Mucosa of descending colon (tissue), 3 donors: ENCODE results near the gene FAM171A1. TPM values are rescaled to one million over a fixed set of nuclear protein-coding genes. Genes with fewer than 3 reads are reported as not detected.
A peak's percentile ranks its signal among the peaks of the same experiment; 100 is the strongest.

ENCODE experiments used
- ATAC-seq: fragments of 200-7000 bp; cut with Tn5 transposase; one replicate; pipeline ENCODE4 v1.9.1; 2020; ENCODE audit warnings: mild to moderate bottlenecking, moderate library complexity
- DNase-seq, 3 donors: peaks; one replicate each; pipeline ENCODE4 v3.0.0-alpha.2; 2020
- H3K36me3 ChIP-seq: fragments of 200-600 bp; one replicate; pipeline ENCODE4 v1.8.0; 2021; ENCODE audit warnings: low read depth, mild to moderate bottlenecking
- H3K4me1 ChIP-seq: fragments of 200-600 bp; one replicate; pipeline ENCODE4 v1.8.0; 2021; ENCODE audit warnings: low read depth, mild to moderate bottlenecking
- H3K4me3 ChIP-seq: fragments of 200-600 bp; one replicate; pipeline ENCODE4 v1.8.0; 2021; ENCODE audit warnings: mild to moderate bottlenecking
- H3K9me3 ChIP-seq: fragments of 200-600 bp; one replicate; pipeline ENCODE4 v1.8.0; 2021; ENCODE audit warnings: mild to moderate bottlenecking
- intact Hi-C, 2 donors: fragments of 100-400 bp; cut with DNase I in 1 of 2; cut with micrococcal nuclease in 1 of 2; formaldehyde crosslinking; loops; one replicate each; pipeline versions ENCODE4 v1.11.0 to v1.11.1; 2022; cut with DNase I, micrococcal nuclease
- total RNA-seq, 3 donors: library from RNA; stranded (reverse); fragmentation: NEBNext Ultra II Directional in 2 of 3; extraction: Animal tissue kit (Norgen Biotek cat#: 25700) in 2 of 3; gene quantifications; one replicate each; pipeline versions ENCODE4 v1.2.1 to v1.2.4, GENCODE V29; 2021 to 2023
- TF ChIP-seq, protein P1 (sequence below): fragments of 200-600 bp; IDR thresholded peaks from one replicate; pipeline ENCODE4 v1.8.0; 2022; ENCODE audit warnings: antibody characterized with exemption, mild to moderate bottlenecking
- donor health status: DM: no; HTN: no; CAD: no; lungs with moderate emphysema.
- donor health status: DM: no; HTN: no; CAD: no.
- donor health status: DM: no; HTN: yes; CAD: no.

Gene FAM171A1
- total RNA-seq, 3 donors from 2014 or later: 33.7 to 60.7 (median 50.4) TPM

DNA sequence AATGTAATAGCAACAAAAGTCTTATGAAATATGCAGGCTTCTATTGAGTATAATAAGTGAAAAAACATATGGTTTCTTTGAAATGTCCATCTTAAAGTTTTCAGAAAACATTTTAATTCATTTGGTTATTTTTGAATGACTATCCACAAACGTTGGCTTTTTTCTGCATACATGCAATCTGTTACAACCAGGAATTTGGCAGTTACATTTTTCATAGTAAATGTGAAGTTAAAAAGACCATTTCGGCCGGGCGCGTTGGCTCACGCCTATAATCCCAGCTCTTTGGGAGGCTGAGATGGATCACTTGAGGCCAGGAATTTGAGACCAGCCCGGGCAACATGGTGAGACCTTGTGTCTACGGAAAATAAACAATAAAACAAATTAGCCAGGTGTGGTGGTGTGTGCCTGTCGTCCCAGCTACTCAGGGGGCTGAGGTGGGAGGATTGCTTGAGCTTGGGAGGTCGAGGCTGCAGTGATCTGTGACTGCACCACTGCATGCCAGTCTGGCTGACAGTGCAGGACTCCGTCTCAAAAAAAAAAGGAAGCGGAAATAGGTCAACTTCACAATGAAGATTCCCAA is 128.7 kb downstream of the FAM171A1 start:
- TF ChIP-seq, protein P1, sequence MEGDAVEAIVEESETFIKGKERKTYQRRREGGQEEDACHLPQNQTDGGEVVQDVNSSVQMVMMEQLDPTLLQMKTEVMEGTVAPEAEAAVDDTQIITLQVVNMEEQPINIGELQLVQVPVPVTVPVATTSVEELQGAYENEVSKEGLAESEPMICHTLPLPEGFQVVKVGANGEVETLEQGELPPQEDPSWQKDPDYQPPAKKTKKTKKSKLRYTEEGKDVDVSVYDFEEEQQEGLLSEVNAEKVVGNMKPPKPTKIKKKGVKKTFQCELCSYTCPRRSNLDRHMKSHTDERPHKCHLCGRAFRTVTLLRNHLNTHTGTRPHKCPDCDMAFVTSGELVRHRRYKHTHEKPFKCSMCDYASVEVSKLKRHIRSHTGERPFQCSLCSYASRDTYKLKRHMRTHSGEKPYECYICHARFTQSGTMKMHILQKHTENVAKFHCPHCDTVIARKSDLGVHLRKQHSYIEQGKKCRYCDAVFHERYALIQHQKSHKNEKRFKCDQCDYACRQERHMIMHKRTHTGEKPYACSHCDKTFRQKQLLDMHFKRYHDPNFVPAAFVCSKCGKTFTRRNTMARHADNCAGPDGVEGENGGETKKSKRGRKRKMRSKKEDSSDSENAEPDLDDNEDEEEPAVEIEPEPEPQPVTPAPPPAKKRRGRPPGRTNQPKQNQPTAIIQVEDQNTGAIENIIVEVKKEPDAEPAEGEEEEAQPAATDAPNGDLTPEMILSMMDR: no peak
- H3K4me1 ChIP-seq: no peaks in the 10 kb centered on the region
- intact Hi-C loops: no loop called here
- no peaks in the 10 kb centered on the region for H3K36me3 ChIP-seq
- H3K4me3 ChIP-seq: no peak overlapping the region
- ATAC-seq: no peak
- no peaks in the 10 kb centered on the region for H3K9me3 ChIP-seq
- DNase-seq: no peak

DNA sequence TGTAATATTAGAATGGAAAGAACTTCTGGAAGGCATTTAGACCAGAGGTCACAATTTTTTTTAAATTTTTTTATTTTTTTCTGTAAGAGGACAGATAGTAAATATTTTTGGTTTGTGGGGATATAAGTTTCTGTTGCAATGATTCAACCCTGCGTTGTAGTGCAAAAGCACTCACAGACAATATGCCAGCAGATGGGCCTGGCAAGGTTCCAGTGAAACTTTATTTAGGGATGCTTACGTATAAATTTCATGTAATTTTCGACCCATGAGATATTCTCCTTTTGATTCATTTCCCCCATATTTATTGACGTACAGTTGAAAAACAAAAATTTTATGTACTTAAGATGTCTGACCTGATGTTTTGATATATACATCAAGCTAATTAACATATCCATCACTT is 129.8 kb downstream of the FAM171A1 start:
- ATAC-seq: no peak
- no peaks in the 10 kb centered on the region for H3K36me3 ChIP-seq
- H3K9me3 ChIP-seq: no peaks in the 10 kb centered on the region
- no peak for DNase-seq
- H3K4me3 ChIP-seq: no peak overlapping the region
- H3K4me1 ChIP-seq: no peaks in the 10 kb centered on the region
- intact Hi-C loops: no loop called here
- TF ChIP-seq, protein P1: no peak

DNA sequence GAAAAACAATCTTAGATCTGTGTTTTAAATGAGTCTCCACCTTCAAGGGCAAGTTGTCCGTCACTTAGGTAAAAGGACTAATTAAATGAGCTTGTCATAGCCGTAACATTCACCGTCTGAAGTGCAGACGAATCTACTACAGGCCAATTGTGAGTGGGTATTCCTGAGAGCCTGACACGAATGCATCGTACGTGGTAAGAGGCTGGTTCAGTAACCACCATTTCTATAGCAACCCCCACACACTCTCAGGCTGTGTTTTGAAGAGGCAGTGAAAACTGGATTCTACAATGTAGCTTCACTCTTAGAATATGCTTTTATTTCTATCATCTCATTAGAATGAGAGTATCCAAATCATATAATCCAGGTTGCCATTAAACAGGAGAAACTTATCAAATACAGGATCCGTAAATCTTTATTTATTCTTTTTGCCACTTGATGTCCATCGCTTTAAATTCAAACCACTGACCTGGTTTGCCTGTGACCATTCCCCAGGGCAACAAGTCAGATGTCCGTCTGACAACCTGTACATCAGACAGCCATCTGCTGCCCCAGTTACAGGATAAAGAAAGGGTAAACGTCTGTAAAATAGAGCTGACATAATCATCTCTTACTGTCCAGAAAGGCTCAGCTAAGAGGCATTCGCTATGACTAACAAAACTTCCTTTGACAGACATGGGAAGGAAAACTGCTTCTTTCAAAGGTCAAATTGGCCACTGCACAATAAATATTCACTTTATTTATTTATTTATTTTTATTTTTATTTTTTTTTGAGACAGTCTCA is 132.3 kb downstream of the FAM171A1 start:
- TF ChIP-seq, protein P1: no peak
- intact Hi-C loops: no loop called here

DNA sequence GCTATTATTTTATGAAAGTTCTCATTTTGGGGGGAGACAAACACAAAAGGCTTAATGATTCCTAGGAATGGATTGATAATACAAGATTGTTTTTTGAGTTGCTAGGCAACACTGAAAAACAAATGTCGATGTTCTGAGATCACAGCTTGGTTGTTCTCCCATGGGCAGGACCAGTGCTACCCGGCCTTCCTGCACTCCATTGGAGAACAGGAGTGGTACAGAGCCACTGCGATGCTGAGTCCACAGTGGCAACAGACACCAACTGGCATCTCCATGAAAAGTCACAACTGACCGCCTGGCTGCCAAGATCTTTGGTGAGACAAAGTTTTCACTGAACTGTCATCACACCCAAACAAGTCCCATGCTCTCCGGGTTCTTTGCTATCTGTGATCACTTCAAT is 133.7 kb downstream of the FAM171A1 start:
- TF ChIP-seq, protein P1: no peak
- DNase-seq: no peak
- no peak overlapping the region for H3K4me3 ChIP-seq
- intact Hi-C loops: no loop called here
- peak; percentile 71 for ATAC-seq
- no peaks in the 10 kb centered on the region for H3K4me1 ChIP-seq
- H3K36me3 ChIP-seq: no peaks in the 10 kb centered on the region
- no peaks in the 10 kb centered on the region for H3K9me3 ChIP-seq

More for the DNA sequence above, 132.3 kb downstream of the FAM171A1 start:
- Histone ChIP-seq H3K36me3 (no peaks in the 10 kb centered on the region), H3K4me3 (no peak overlapping the region), H3K9me3 (no peaks in the 10 kb centered on the region), H3K4me1 (no peaks in the 10 kb centered on the region)
- ATAC-seq: no peak
- no peak for DNase-seq

DNA sequence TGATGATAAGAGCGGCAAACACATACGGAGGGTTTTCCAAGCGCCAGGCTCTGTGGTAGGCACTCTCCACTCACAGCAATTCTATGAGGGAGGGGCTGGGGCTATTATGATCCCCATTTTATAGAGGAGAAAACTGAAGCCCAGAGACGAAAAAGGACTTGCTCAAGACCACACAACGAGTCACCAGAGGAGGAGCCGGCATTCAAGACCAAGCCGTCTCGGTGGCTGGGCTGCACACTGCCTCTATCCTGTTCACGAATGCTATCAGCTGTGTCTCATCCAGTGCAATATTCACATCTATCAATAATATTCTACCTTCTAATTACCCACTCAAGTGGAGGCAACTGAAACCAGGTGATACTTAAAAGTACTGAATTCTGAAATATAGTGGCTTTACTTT is 134.7 kb downstream of the FAM171A1 start:
- TF ChIP-seq, protein P1: no peak
- H3K36me3 ChIP-seq: no peaks in the 10 kb centered on the region
- no peaks in the 10 kb centered on the region for H3K4me1 ChIP-seq
- ATAC-seq: no peak
- no peaks in the 10 kb centered on the region for H3K9me3 ChIP-seq
- intact Hi-C loops: no loop called here
- H3K4me3 ChIP-seq: no peak overlapping the region
- DNase-seq: no peak
